Activated naive CD8-positive, alpha-beta T cell (primary cell): ENCODE data around the gene CHRNB4.

Experiments
- H3K27ac Mint-ChIP-seq: one replicate; pipeline ENCODE4 v1.8.0; 2021; ENCODE audit warnings: mixed read lengths
- H3K27me3 Mint-ChIP-seq: one replicate; pipeline ENCODE4 v1.8.0; 2021; ENCODE audit warnings: mixed read lengths
- H3K36me3 Mint-ChIP-seq: one replicate; pipeline ENCODE4 v1.8.0; 2021; ENCODE audit warnings: mixed read lengths
- H3K4me1 Mint-ChIP-seq: one replicate; pipeline ENCODE4 v1.8.0; 2021; ENCODE audit warnings: low read depth, mixed read lengths
- H3K4me3 Mint-ChIP-seq: one replicate; pipeline ENCODE4 v1.8.0; 2021; ENCODE audit warnings: mild to moderate bottlenecking, mixed read lengths
- H3K9me3 Mint-ChIP-seq: one replicate; pipeline ENCODE4 v1.8.0; 2021; ENCODE audit warnings: low read depth, mixed read lengths

Gene CHRNB4

GRCh38 chr15:78675206-78675605 lies 34.2 kb upstream of the CHRNB4 start:
- H3K4me1 Mint-ChIP-seq, result no peaks in the 10 kb centered on the region
- H3K27ac Mint-ChIP-seq, result no peak overlapping the region
- no peaks in the 10 kb centered on the region for H3K36me3 Mint-ChIP-seq
- H3K4me3 Mint-ChIP-seq, result no peak overlapping the region
- H3K9me3 Mint-ChIP-seq, result no peaks in the 10 kb centered on the region
- H3K27me3 Mint-ChIP-seq, result no peaks in the 10 kb centered on the region

GRCh38 chr15:78673917-78674444 lies 33.0 kb upstream of the CHRNB4 start:
- Mint-ChIP-seq H3K27ac (no peak overlapping the region), H3K4me3 (no peak overlapping the region), H3K4me1 (no peaks in the 10 kb centered on the region), H3K9me3 (no peaks in the 10 kb centered on the region), H3K27me3 (no peaks in the 10 kb centered on the region), H3K36me3 (no peaks in the 10 kb centered on the region)

- no peaks in the 10 kb centered on the region for H3K9me3 Mint-ChIP-seq
- H3K27ac Mint-ChIP-seq, result no peak overlapping the region
- no peaks in the 10 kb centered on the region for H3K27me3 Mint-ChIP-seq
- no peaks in the 10 kb centered on the region for H3K4me1 Mint-ChIP-seq
- H3K36me3 Mint-ChIP-seq, result no peaks in the 10 kb centered on the region
- no peak overlapping the region for H3K4me3 Mint-ChIP-seq
These were observed 32.5 kb upstream of the CHRNB4 start for GRCh38 chr15:78673476-78673875.

GRCh38 chr15:78672285-78673014 lies 31.4 kb upstream of the CHRNB4 start:
- H3K27me3 Mint-ChIP-seq, result no peaks in the 10 kb centered on the region
- H3K4me1 Mint-ChIP-seq, result no peaks in the 10 kb centered on the region

GRCh38 chr15:78671626-78672211 lies 30.7 kb upstream of the CHRNB4 start:
- no peaks in the 10 kb centered on the region for H3K27me3 Mint-ChIP-seq
- H3K4me3 Mint-ChIP-seq, result no peak overlapping the region
- H3K27ac Mint-ChIP-seq, result no peak overlapping the region
- no peaks in the 10 kb centered on the region for H3K9me3 Mint-ChIP-seq
- H3K4me1 Mint-ChIP-seq, result no peaks in the 10 kb centered on the region
- no peaks in the 10 kb centered on the region for H3K36me3 Mint-ChIP-seq

More at GRCh38 chr15:78672285-78673014, 31.4 kb upstream of the CHRNB4 start:
- Mint-ChIP-seq H3K4me3 (no peak overlapping the region), H3K36me3 (no peaks in the 10 kb centered on the region), H3K9me3 (no peaks in the 10 kb centered on the region), H3K27ac (no peak overlapping the region)

- no peaks in the 10 kb centered on the region for H3K4me1 Mint-ChIP-seq
- no peaks in the 10 kb centered on the region for H3K36me3 Mint-ChIP-seq
- H3K4me3 Mint-ChIP-seq, result no peak overlapping the region
- no peaks in the 10 kb centered on the region for H3K9me3 Mint-ChIP-seq
- H3K27me3 Mint-ChIP-seq, result no peaks in the 10 kb centered on the region
- H3K27ac Mint-ChIP-seq, result no peak overlapping the region
These were observed 28.0 kb upstream of the CHRNB4 start for GRCh38 chr15:78668987-78669386.

- Mint-ChIP-seq H3K27me3 (no peaks in the 10 kb centered on the region), H3K36me3 (no peaks in the 10 kb centered on the region), H3K27ac (no peak overlapping the region), H3K9me3 (no peaks in the 10 kb centered on the region), H3K4me1 (peaks cover under 1% of the 10 kb centered on the region), H3K4me3 (no peak overlapping the region)
These were observed 26.7 kb upstream of the CHRNB4 start for GRCh38 chr15:78667578-78668236.

- Mint-ChIP-seq H3K27ac (no peak overlapping the region), H3K36me3 (no peaks in the 10 kb centered on the region), H3K27me3 (no peaks in the 10 kb centered on the region), H3K9me3 (no peaks in the 10 kb centered on the region), H3K4me1 (peaks cover 2% of the 10 kb centered on the region), H3K4me3 (no peak overlapping the region)
These were observed 25.0 kb upstream of the CHRNB4 start for GRCh38 chr15:78666010-78666409.

GRCh38 chr15:78663703-78664102 lies 22.7 kb upstream of the CHRNB4 start:
- H3K9me3 Mint-ChIP-seq, result no peaks in the 10 kb centered on the region
- no peaks in the 10 kb centered on the region for H3K27me3 Mint-ChIP-seq
- H3K36me3 Mint-ChIP-seq, result no peaks in the 10 kb centered on the region
- peaks cover 2% of the 10 kb centered on the region for H3K4me1 Mint-ChIP-seq
- no peak overlapping the region for H3K27ac Mint-ChIP-seq
- H3K4me3 Mint-ChIP-seq, result no peak overlapping the region

- H3K4me3 Mint-ChIP-seq, result no peak overlapping the region
- H3K36me3 Mint-ChIP-seq, result no peaks in the 10 kb centered on the region
- H3K4me1 Mint-ChIP-seq, result peaks cover 2% of the 10 kb centered on the region
- no peaks in the 10 kb centered on the region for H3K9me3 Mint-ChIP-seq
- no peaks in the 10 kb centered on the region for H3K27me3 Mint-ChIP-seq
- H3K27ac Mint-ChIP-seq, result no peak overlapping the region
These were observed 21.0 kb upstream of the CHRNB4 start for GRCh38 chr15:78662028-78662427.

- H3K27ac Mint-ChIP-seq, result no peak overlapping the region
- no peak overlapping the region for H3K4me3 Mint-ChIP-seq
- H3K27me3 Mint-ChIP-seq, result no peaks in the 10 kb centered on the region
- H3K4me1 Mint-ChIP-seq, result peaks cover 2% of the 10 kb centered on the region
- no peaks in the 10 kb centered on the region for H3K36me3 Mint-ChIP-seq
- H3K9me3 Mint-ChIP-seq, result no peaks in the 10 kb centered on the region
These were observed 20.0 kb upstream of the CHRNB4 start for GRCh38 chr15:78661001-78661400.

- H3K27me3 Mint-ChIP-seq, result no peaks in the 10 kb centered on the region
- H3K4me1 Mint-ChIP-seq, result peaks cover 2% of the 10 kb centered on the region
- H3K4me3 Mint-ChIP-seq, result no peak overlapping the region
- no peaks in the 10 kb centered on the region for H3K9me3 Mint-ChIP-seq
- no peaks in the 10 kb centered on the region for H3K36me3 Mint-ChIP-seq
- H3K27ac Mint-ChIP-seq, result no peak overlapping the region
These were observed 19.6 kb upstream of the CHRNB4 start for GRCh38 chr15:78660584-78660983.

GRCh38 chr15:78658823-78659222 lies 17.8 kb upstream of the CHRNB4 start:
- peaks cover 2% of the 10 kb centered on the region for H3K4me1 Mint-ChIP-seq
- no peak overlapping the region for H3K27ac Mint-ChIP-seq
- H3K27me3 Mint-ChIP-seq, result no peaks in the 10 kb centered on the region
- no peak overlapping the region for H3K4me3 Mint-ChIP-seq
- no peaks in the 10 kb centered on the region for H3K36me3 Mint-ChIP-seq
- H3K9me3 Mint-ChIP-seq, result no peaks in the 10 kb centered on the region

- Mint-ChIP-seq H3K36me3 (no peaks in the 10 kb centered on the region), H3K9me3 (no peaks in the 10 kb centered on the region), H3K4me1 (no peaks in the 10 kb centered on the region), H3K27ac (no peak overlapping the region), H3K4me3 (no peak overlapping the region), H3K27me3 (no peaks in the 10 kb centered on the region)
These were observed 13.3 kb upstream of the CHRNB4 start for GRCh38 chr15:78654272-78654671.

GRCh38 chr15:78651930-78652615 lies 11.1 kb upstream of the CHRNB4 start:
- Mint-ChIP-seq H3K27ac (no peak overlapping the region), H3K4me1 (no peaks in the 10 kb centered on the region), H3K4me3 (no peak overlapping the region), H3K9me3 (no peaks in the 10 kb centered on the region), H3K27me3 (no peaks in the 10 kb centered on the region), H3K36me3 (no peaks in the 10 kb centered on the region)
